Thoracic aorta (tissue), 2 donors: ENCODE data around the gene PHF5A. TPM values are rescaled to one million over a fixed set of nuclear protein-coding genes. Genes with fewer than 3 reads are reported as not detected.
A peak's percentile ranks its signal among the peaks of the same experiment; 100 is the strongest.

Experiments used
- ATAC-seq: fragments of 150-250 bp; one replicate; pipeline ENCODE4 v1.8.0; 2017; ENCODE audit warnings: low read depth; ENCODE audit not compliant: insufficient number of reproducible peaks, low FRiP score
- DNase-seq: peaks from one replicate; pipeline ENCODE4 v3.0.0-alpha.2; 2020; ENCODE audit warnings: low spot score
- H3K27ac ChIP-seq, 2 donors: fragments of 200-600 bp; sonication (generic); 1 replicate in 1 of 2; 2 replicates in 1 of 2; pipeline ENCODE4 v1.5.1; 2016; ENCODE audit warnings: mild to moderate bottlenecking in 2 of 2, moderate library complexity in 2 of 2
- H3K27me3 ChIP-seq: fragments of 200-600 bp; sonication (generic); replicated peaks from 2 replicates; pipeline ENCODE4 v1.6.0; 2016; ENCODE audit warnings: mild to moderate bottlenecking; ENCODE audit not compliant: insufficient read depth
- H3K36me3 ChIP-seq: fragments of 200-600 bp; sonication (generic); one replicate; pipeline ENCODE4 v1.5.1; 2016
- H3K4me1 ChIP-seq, 2 donors: fragments of 200-600 bp; sonication (generic); 1 replicate in 1 of 2; 2 replicates in 1 of 2; pipeline versions ENCODE4 v1.5.1 to v1.6.0; 2016; ENCODE audit warnings: low read depth in 2 of 2, mild to moderate bottlenecking in 1 of 2; ENCODE audit not compliant: control insufficient read depth in 1 of 2
- H3K4me3 ChIP-seq: fragments of 200-600 bp; sonication (generic); 2 replicates; pipeline ENCODE4 v1.5.1; 2016; ENCODE audit warnings: mild to moderate bottlenecking
- H3K9me3 ChIP-seq: fragments of 200-600 bp; sonication (generic); 2 replicates; pipeline ENCODE4 v1.5.1; 2016
- total RNA-seq, 2 donors: library from RNA; depleted of rRNA; stranded (reverse); fragments of >200 nt; gene quantifications; one replicate each; pipeline versions ENCODE4 v1.1.0 to v1.2.3, GENCODE V29; 2016
- TF ChIP-seq, protein P1 (sequence below): fragments of 200-600 bp; sonication (generic); IDR thresholded peaks from one replicate; pipeline ENCODE4 v1.5.1; 2019; ENCODE audit warnings: antibody characterized with exemption

PHF5A gene
- total RNA-seq, 2 donors from 2014 or later = 13.8 to 28.7 TPM

- ATAC-seq = no peak
- TF ChIP-seq, protein P1, sequence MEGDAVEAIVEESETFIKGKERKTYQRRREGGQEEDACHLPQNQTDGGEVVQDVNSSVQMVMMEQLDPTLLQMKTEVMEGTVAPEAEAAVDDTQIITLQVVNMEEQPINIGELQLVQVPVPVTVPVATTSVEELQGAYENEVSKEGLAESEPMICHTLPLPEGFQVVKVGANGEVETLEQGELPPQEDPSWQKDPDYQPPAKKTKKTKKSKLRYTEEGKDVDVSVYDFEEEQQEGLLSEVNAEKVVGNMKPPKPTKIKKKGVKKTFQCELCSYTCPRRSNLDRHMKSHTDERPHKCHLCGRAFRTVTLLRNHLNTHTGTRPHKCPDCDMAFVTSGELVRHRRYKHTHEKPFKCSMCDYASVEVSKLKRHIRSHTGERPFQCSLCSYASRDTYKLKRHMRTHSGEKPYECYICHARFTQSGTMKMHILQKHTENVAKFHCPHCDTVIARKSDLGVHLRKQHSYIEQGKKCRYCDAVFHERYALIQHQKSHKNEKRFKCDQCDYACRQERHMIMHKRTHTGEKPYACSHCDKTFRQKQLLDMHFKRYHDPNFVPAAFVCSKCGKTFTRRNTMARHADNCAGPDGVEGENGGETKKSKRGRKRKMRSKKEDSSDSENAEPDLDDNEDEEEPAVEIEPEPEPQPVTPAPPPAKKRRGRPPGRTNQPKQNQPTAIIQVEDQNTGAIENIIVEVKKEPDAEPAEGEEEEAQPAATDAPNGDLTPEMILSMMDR = no peak
- H3K27ac ChIP-seq = peak overlapping the region; percentile 98
- H3K9me3 ChIP-seq = no peaks in the 10 kb centered on the region
- peak overlapping the region; percentile 94 for H3K4me3 ChIP-seq
- H3K27me3 ChIP-seq = no peaks in the 10 kb centered on the region
- no peak for DNase-seq
- peaks cover 57 to 76% of the 10 kb centered on the region in 2 donors for H3K4me1 ChIP-seq
- H3K36me3 ChIP-seq = no peaks in the 10 kb centered on the region
Observed at GRCh38 chr22:41415554-41415953, 52.9 kb downstream of the PHF5A start.

DNA sequence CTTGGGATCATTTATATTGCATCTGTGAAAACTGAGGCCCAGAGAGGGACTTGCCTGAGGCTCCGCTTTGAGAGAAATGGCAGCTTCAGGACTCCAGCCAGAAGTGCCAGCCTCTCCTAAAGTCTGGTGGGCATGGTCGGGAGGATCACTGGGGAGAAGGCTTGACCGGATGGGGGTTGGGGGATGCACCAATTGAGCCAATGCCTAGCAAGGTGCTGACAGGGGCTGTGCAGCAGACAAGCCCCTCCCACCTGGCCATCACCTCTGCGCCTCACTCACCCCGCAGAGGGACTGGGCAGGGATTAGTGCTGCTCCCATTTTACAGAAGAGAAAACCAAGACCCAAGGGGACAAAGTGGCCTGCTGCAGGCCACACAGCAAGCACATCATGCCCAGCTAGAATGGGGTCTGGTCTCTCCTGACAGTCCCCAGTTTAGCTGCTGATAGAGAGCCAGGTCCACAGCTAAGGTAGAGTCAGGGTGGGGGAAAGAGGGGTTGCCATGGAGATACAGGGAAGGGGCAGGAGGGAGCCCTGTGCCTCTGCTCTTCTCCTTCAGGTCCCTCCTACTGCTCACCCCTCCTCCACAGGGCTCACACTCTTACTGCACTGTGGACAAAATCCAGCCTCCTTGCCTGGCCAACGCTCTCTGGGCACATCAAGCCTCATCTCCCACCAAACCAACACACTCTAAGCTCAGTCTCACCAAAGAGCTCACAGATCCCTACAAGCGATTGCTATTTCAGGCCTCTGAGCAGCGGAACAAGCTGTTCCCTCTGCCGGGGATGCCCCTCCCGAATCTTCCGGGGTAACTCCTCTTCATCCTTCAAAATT lies 57.3 kb downstream of the PHF5A start:
- TF ChIP-seq, protein P1 = no peak
- no peak overlapping the region for H3K4me3 ChIP-seq
- no peaks in the 10 kb centered on the region for H3K9me3 ChIP-seq
- peak overlapping the region; percentile 98 for H3K27ac ChIP-seq
- ATAC-seq (no peak), DNase-seq (peak; percentile 38)
- no peaks in the 10 kb centered on the region for H3K36me3 ChIP-seq
- no peaks in the 10 kb centered on the region for H3K27me3 ChIP-seq
- H3K4me1 ChIP-seq = peaks cover 47 to 70% of the 10 kb centered on the region in 2 donors

GRCh38 chr22:41410311-41410751 lies 58.2 kb downstream of the PHF5A start:
- H3K9me3 ChIP-seq = no peaks in the 10 kb centered on the region
- no peak overlapping the region for H3K4me3 ChIP-seq
- H3K4me1 ChIP-seq = peaks cover 42 to 61% of the 10 kb centered on the region in 2 donors
- no peaks in the 10 kb centered on the region for H3K36me3 ChIP-seq
- H3K27ac ChIP-seq = peak overlapping the region; percentile 98
- no peak for DNase-seq
- peak; percentile 23 for ATAC-seq
- H3K27me3 ChIP-seq = no peaks in the 10 kb centered on the region
- TF ChIP-seq, protein P1 = no peak

Other genes with a start within 250 kb of the PHF5A start
- gene CHADL, start 227.8 kb downstream of the PHF5A start, total RNA-seq = 1 to 10 TPM; 3.2 to 4.9 TPM
- 10 to 100 TPM; 42.0 to 42.7 TPM for gene RANGAP1, start 182.5 kb downstream of the PHF5A start, total RNA-seq
- 10 to 100 TPM; 41.2 to 41.7 TPM for gene ZC3H7B, start 167.2 kb downstream of the PHF5A start, total RNA-seq
- gene TEF, start 86.8 kb downstream of the PHF5A start, total RNA-seq = 10 to 100 TPM; 21.4 to 23.1 TPM
- 10 to 100 TPM; 45.5 to 56.5 TPM for gene TOB2, start 21.9 kb downstream of the PHF5A start, total RNA-seq
- gene ACO2, start 425 bp upstream of the PHF5A start, total RNA-seq = 10 to 100 TPM; 52.1 to 57.8 TPM
- 10 to 100 TPM; 17.6 to 38.1 TPM for gene POLR3H, start 75.8 kb upstream of the PHF5A start, total RNA-seq
- gene CSDC2, start 92.3 kb upstream of the PHF5A start, total RNA-seq = 100 to 1,000 TPM in 1 of 2 donors, 10 to 100 TPM in 1; 73.2 to 112 TPM
- gene PMM1, start 121.1 kb upstream of the PHF5A start, total RNA-seq = 10 to 100 TPM; 24.9 to 25.3 TPM
- gene DESI1, start 152.4 kb upstream of the PHF5A start, total RNA-seq = 10 to 100 TPM; 21.9 to 22.9 TPM
- 100 to 1,000 TPM; 126 to 131 TPM for gene XRCC6, start 152.6 kb upstream of the PHF5A start, total RNA-seq
- gene SNU13, start 220.2 kb upstream of the PHF5A start, total RNA-seq = 10 to 100 TPM; 92.9 to 95.7 TPM
- gene MEI1, start 230.8 kb upstream of the PHF5A start, total RNA-seq = 1 to 10 TPM; 1.8 to 3.8 TPM